Thyroid gland (tissue), 4 donors: Measurements from ENCODE around the gene TTC3.

Experiments used
- POLR2A ChIP-seq, 2 donors: fragments of 450-650 bp; IDR thresholded peaks; one replicate each; pipeline ENCODE4 v1.6.1; 2017; ENCODE audit warnings: antibody characterized with exemption in 2 of 2, mild to moderate bottlenecking in 2 of 2, moderate library complexity in 1 of 2
- TF ChIP-seq, protein P1 (sequence below), 6 experiments: fragments of 200-600 bp in 3 of 6; fragments of 450-650 bp in 3 of 6; sonication (generic) in 3 of 6; IDR thresholded peaks; one replicate each; pipeline ENCODE4 v1.5.1; 2016 to 2019; ENCODE audit warnings: antibody characterized with exemption in 6 of 6, mild to moderate bottlenecking in 2 of 6, inconsistent platforms in 1 of 6, moderate library complexity in 1 of 6

DNA sequence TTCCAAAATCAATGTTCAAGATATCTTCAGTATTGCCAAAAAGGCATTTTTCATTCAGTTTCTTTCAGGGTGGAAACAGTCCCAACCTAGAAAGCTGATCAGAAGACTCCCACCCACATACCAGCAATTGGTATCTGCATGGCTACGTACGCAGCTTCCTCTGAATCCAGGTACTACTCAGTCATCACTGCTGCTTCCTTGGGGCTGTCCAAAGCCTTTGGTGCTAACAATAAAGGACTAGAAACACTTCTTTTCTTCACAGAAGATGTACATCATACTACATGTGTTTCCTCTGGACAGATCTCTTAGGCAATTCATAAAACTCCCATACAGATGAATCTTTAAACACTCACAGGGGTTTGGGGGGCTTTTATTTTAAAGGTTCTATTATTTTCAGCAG, 164.3 kb downstream of the TTC3 start:
- TF ChIP-seq POLR2A (IDR thresholded peaks at IDR 0.05), result no peak
- TF ChIP-seq, protein P1, sequence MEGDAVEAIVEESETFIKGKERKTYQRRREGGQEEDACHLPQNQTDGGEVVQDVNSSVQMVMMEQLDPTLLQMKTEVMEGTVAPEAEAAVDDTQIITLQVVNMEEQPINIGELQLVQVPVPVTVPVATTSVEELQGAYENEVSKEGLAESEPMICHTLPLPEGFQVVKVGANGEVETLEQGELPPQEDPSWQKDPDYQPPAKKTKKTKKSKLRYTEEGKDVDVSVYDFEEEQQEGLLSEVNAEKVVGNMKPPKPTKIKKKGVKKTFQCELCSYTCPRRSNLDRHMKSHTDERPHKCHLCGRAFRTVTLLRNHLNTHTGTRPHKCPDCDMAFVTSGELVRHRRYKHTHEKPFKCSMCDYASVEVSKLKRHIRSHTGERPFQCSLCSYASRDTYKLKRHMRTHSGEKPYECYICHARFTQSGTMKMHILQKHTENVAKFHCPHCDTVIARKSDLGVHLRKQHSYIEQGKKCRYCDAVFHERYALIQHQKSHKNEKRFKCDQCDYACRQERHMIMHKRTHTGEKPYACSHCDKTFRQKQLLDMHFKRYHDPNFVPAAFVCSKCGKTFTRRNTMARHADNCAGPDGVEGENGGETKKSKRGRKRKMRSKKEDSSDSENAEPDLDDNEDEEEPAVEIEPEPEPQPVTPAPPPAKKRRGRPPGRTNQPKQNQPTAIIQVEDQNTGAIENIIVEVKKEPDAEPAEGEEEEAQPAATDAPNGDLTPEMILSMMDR (IDR thresholded peaks at IDR 0.05), result no peak
